ENCODE results near the gene TBC1D14.

GRCh38 chr4:6917461-6918271 is 8.0 kb downstream of the TBC1D14 start:
- TF ChIP-seq POLR2A (IDR thresholded peaks at IDR 0.05): no peak
- TF ChIP-seq, protein P1, sequence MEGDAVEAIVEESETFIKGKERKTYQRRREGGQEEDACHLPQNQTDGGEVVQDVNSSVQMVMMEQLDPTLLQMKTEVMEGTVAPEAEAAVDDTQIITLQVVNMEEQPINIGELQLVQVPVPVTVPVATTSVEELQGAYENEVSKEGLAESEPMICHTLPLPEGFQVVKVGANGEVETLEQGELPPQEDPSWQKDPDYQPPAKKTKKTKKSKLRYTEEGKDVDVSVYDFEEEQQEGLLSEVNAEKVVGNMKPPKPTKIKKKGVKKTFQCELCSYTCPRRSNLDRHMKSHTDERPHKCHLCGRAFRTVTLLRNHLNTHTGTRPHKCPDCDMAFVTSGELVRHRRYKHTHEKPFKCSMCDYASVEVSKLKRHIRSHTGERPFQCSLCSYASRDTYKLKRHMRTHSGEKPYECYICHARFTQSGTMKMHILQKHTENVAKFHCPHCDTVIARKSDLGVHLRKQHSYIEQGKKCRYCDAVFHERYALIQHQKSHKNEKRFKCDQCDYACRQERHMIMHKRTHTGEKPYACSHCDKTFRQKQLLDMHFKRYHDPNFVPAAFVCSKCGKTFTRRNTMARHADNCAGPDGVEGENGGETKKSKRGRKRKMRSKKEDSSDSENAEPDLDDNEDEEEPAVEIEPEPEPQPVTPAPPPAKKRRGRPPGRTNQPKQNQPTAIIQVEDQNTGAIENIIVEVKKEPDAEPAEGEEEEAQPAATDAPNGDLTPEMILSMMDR (IDR thresholded peaks at IDR 0.05): peak in 9 of 12 donors; percentile 23 to 55 (median 37)

Measured in heart left ventricle (tissue), 13 donors.